Stimulated activated CD4-positive, alpha-beta T cell treated with anti-CD3 and anti-CD28 coated beads, Interleukin-4, amount 100 ng/mL, for 4 hours (primary cell): ENCODE results near the gene ANKRD36.
A peak's percentile ranks its signal among the peaks of the same experiment; 100 is the strongest.
"Not testable (repeated sequence)": the region's sequence is repeated elsewhere in the genome, so short reads cannot be mapped to it uniquely, and the experiment has no call there.

Experiments
- DNase-seq, 2 experiments: peaks; one replicate each; pipeline ENCODE4 v3.0.0-alpha.2; 2020

The ANKRD36 gene

GRCh38 chr2:97113050-97113881 is at the start of gene ANKRD36:
TSS of gene ANKRD36 (plus strand) at chr2:97113153. CDS start at chr2:97113740, 587 bp downstream.
- DNase-seq, result peak; percentile 84

- DNase-seq, result not testable (repeated sequence)
Measured at GRCh38 chr2:97066030-97066429, 46.9 kb upstream of the ANKRD36 start.

- DNase-seq, result no peak
Measured at GRCh38 chr2:97067279-97068004, 45.5 kb upstream of the ANKRD36 start.

GRCh38 chr2:97068074-97068473 is 44.9 kb upstream of the ANKRD36 start:
- no peak for DNase-seq

DNA sequence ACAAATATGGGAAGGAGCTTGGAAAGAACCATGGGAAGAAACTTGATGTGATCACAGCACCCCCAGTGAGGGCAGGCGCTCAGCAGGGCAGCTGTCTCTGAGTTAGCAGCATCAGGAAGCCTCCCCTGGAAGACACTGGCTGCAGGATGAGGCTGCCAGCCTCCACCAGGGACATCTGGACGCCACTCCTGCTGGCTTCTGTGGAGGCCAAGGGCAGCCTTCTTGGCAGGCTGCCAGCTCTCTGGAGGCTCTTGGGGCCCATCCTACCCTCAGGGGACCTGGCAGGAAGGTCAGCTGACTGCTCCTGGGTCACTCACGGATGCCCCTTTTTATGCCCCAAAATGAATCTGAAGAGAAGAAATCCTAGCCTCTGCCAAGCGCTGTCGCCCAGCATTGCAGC is 44.2 kb upstream of the ANKRD36 start:
- not testable (repeated sequence) for DNase-seq

- not testable (repeated sequence) for DNase-seq
Measured at GRCh38 chr2:97070915-97071314, 42.0 kb upstream of the ANKRD36 start.

GRCh38 chr2:97077213-97077612 is 35.7 kb upstream of the ANKRD36 start:
- not testable (repeated sequence) for DNase-seq

DNA sequence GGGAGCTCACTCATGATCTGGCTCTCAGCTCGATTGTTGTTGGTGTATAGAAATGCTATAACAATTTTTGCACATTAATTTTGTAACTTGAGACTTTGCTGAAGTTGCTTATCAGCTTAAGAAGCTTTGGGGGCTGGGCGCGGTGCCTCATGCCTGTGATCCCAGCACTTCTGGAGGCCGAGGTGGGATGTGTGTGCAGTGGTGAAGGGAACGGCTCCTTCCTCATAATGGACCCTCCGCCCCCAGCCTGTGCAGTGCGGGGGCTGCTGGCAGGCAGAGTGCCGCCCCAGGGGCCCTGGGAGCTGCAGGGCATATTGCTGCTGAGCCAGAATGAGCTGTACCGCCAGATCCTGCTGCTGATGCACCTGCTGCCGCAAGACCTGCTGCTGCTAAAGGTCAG is 32.1 kb upstream of the ANKRD36 start:
- not testable (repeated sequence) for DNase-seq

GRCh38 chr2:97082206-97082605 is 30.7 kb upstream of the ANKRD36 start:
- not testable (repeated sequence) for DNase-seq

DNA sequence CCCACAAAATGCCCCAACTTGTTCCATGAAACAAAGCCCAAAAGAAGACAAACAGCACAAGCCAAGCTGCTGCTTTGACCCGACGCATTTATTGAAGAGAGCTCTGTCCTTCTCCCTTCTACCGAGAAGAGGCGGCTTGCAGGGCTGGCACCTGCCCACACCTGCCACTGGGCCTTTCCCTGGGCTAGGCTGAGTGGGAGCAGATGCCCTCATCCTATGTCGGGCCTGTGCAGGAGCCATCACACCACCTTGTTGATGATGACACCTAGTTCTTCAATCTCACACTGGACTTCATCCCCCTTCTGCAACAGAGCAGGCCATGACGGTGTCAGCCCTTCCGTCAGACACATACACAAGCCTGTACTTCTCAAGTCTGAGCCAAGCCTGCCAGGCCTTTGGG is 29.4 kb upstream of the ANKRD36 start:
- not testable (repeated sequence) for DNase-seq

GRCh38 chr2:97085093-97085492 is 27.9 kb upstream of the ANKRD36 start:
- not testable (repeated sequence) for DNase-seq

GRCh38 chr2:97088706-97089105 is 24.2 kb upstream of the ANKRD36 start:
- not testable (repeated sequence) for DNase-seq

GRCh38 chr2:97092946-97093345 is 20.0 kb upstream of the ANKRD36 start:
- DNase-seq, result not testable (repeated sequence)

GRCh38 chr2:97093983-97094771 is 18.8 kb upstream of the ANKRD36 start:
- not testable (repeated sequence) for DNase-seq

GRCh38 chr2:97094772-97095611 is 18.0 kb upstream of the ANKRD36 start, which contains the start of gene FAHD2B:
TSS of gene FAHD2B (minus strand) at chr2:97094882. CDS start at chr2:97091706, 3,176 bp downstream.
- peak; percentile 85 for DNase-seq

DNA sequence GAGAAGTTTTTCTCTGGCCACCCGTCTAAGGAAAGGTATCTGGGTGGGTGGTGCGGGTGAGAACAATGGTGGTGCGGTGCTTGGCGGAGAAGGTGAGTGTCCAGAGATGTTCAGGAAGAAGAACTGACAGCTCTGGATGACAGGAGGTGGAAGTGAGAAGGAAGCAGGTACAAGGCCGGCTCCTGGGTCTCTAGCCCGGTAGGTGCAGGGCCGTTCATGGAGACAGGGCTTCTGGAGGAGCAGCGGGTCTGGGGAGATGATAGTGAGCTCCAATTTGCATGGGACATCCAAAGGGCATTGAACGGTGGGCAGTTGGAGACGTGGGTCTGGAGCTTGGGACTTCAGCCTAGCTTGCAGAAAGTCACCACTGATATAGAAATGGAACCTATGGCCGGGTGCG is 17.3 kb upstream of the ANKRD36 start:
- no peak for DNase-seq

GRCh38 chr2:97098786-97099372 is 14.1 kb upstream of the ANKRD36 start:
- DNase-seq, result not testable (repeated sequence)

- not testable (repeated sequence) for DNase-seq
Measured at GRCh38 chr2:97106878-97107277, 6.1 kb upstream of the ANKRD36 start.

- DNase-seq, result not testable (repeated sequence)
Measured at GRCh38 chr2:97111246-97111645, 1.7 kb upstream of the ANKRD36 start.

- peak; percentile 19 to 32 for DNase-seq
Measured at GRCh38 chr2:97112320-97113049, 468 bp upstream of the ANKRD36 start.

DNA sequence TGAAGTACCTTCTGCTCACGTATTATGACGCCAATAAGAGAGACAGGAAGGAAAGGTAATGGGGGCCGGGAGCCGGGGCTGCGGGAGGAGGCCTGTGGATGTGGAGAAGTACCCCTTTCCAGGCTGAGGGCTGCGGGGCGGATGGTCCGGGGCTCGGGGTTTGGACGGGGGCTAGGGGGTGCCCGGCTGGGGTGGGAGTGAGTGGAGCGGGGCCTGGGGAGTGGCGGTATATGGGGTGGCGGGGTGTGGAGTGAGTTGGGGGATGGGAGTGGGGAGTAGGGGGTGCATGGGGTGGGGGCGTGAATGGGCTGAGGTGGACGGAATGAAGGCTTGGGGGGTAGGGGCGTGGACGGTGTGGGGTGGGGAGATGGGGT is 916 bp downstream of the ANKRD36 start:
- DNase-seq, result not testable (repeated sequence)
